NOMO-1 (cell line): ENCODE results near the gene MGAT5B.

Source experiments
- DNase-seq, 2 experiments: peaks; one replicate each; lab custom pipeline; 2025; ENCODE audit not compliant: unreplicated experiment in 2 of 2; lab: John Stamatoyannopoulos, UW

Gene MGAT5B

DNA sequence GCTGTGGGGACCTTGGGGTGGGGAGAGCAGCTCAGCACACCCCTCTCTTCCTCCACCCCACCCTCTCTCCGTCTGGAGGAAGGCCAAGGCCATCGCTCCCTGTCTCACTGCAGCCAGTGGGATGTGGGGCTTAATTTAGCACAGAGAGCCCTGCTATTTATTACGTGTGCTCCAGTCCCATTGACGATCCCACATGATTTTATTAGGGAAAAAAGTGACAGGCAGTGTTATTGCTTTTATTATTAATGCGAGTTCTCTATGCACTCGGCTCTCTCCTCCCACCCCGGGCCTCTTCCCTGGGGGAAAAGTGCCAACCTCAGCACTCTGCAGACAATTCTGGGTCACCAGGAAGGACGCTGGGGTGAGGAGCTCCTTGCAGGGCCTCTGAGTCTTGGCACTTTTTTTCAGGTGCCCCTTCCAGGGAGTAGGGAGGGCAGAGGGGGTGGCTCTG, 57.3 kb downstream of the MGAT5B start:
- DNase-seq: no peak

DNA sequence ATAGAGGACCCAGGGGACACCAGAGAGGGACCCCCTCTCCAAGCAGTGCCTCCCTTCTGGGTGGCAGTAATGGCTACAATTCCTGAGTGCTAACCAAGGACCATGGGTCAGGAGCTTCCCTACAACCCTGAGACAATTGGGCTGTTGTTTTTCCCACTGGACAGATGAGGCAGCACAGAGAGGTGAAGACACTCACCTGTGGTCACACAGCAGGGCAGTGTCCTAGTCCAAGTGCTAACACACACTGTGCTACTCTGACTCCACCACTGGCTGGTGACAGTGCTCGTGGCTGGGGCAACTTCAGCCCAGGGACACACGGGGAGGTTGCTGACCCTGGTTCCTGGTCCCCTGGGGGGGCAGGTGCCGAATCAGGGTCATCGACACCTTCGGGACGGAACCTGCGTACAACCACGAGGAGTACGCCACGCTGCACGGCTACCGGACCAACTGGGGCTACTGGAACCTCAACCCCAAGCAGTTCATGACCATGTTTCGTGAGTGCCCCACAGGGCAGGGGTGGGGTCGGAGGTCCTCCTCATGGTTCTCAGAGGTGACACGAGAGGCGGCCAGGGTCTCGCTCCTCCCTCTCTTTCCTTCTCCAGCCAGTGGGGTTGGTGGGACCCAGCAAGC, 58.1 kb downstream of the MGAT5B start:
- no peak for DNase-seq

DNA sequence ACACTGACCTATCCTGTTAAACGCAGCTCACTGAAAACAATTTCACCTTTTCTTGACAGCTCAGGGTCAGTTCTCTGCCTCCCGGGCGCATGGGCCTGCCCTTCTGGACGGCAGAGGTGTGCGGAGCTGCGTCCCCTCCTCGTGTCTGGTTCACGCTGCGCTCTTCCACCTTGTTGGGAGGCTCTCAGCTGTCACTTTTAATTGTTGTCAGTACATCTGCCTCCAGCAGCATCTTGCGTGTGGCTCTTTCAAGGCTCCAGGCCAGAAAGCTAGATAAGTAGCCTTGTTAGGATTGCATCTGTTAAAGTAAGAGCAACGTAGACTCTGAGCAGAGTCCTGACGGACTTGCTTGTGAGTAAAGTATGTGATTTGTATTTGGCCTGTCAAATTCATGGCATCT, 59.4 kb downstream of the MGAT5B start:
- no peak for DNase-seq

DNA sequence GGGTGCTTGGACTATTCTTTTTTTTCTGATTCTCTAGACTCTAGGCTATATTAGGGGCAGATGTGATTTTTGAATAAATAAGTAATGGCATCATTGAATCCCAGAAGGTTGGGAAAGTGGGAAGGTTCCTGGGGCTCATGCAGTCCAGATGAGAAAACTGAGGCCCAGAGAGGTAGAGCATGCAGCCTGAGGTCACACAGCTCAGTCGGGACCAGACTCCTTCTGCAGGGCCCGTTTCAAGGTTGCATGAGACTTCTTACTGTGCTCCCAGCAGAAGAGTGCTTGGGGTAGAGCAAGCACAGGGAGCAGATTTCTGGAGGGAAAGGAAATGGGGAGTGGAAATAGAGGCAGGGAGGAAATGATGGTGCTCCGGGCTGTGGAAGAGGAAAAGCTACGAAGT, 59.8 kb downstream of the MGAT5B start:
- no peak for DNase-seq

DNA sequence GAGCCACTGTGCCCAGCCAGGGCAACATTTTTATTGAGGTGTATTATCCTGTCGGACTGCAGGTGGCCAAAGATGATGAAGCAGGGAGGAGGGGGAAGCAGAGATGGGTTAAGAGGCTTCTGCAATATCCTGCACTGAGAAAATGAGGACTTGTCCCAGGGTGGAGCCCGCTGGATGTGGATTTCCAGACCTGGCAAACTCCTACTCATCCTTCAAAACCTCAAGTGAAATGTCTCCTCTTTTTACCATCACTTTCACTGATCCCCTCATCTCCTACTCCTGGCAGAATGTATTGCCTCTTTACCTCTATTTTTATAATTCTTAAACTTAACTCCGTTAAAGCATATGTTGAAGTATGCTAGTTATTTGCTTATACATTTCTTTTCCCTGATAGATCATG, 60.9 kb downstream of the MGAT5B start:
- DNase-seq: no peak

DNA sequence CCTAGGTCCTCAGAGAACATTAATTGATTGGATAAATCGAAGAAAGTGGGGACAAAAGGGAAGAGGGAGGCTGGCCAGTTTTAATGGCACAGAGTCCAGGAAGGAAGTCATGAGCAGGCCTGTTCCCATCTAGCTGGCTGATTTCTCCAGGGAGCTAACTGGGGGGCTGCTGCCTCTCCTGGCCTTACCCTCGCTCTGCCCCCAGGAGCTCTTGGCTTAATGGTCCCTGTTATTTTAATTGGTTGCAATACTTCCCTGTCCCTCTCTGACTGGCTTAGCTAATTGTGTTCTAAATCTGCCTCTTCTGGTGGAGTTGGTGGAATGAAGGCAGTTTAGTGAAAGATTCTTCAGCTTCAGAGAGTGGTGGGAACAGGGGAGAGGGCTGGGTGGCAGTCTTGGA, 61.4 kb downstream of the MGAT5B start:
- DNase-seq: no peak

DNA sequence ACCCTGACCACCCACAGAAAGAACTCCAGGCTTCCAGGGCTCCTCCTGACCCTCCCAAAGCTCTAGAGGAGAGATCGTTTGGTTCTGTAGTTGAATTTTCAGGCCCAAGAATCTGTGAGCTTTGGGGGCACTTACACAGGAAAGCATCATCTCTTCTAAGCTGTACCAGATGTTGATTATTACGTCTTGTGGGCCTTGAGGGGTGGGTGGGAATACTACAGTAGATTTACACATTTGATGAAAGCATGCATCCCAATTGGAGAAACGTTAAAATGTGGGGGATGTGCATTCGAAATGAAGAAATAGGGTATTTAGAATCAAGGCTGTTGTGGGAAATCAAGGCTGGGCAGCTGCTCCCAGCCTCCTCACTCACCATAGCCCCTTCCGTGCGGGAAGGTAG, 61.9 kb downstream of the MGAT5B start:
- no peak for DNase-seq

DNA sequence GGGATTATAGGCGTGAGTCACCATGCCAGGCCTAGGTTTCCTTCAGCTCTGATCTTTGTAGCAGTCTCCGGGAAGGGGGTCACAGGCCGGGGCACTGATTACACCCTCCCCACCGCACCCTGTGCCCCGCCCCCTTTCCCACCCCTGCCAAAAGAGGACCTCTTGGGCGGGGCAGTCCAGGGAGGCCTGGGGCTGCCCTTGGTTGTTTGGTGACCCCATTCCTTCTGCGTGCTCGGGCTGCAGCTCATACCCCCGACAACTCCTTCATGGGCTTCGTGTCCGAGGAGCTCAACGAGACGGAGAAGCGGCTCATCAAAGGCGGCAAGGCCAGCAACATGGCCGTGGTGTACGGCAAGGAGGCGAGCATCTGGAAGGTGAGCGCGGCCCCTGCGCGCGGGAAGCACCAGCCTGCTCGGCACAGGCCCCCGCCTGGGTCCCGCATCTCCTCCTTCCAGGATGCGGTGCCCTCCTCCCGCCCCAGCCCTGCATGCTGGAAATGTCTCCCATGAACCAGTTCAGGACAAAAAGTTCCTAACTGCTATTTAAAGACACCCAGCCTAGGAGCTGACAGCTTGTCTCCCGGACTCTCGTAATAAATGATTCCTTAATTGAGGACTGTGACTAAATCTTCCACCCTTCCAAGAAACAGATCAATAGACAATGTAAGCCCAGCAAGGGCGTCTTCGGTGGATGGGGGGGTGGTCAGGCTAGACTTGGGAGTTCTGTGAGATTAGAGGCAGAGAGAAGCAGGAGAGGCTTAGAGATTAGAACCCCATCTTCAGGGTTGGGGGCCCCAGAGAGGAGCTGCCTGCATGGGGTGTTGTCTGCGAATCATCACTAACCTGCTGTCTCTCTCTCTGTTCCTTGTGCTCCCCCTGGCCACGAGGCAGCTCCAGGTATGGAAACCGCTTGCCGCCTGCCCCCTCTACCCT, 64.5 kb downstream of the MGAT5B start:
- DNase-seq: no peak

DNA sequence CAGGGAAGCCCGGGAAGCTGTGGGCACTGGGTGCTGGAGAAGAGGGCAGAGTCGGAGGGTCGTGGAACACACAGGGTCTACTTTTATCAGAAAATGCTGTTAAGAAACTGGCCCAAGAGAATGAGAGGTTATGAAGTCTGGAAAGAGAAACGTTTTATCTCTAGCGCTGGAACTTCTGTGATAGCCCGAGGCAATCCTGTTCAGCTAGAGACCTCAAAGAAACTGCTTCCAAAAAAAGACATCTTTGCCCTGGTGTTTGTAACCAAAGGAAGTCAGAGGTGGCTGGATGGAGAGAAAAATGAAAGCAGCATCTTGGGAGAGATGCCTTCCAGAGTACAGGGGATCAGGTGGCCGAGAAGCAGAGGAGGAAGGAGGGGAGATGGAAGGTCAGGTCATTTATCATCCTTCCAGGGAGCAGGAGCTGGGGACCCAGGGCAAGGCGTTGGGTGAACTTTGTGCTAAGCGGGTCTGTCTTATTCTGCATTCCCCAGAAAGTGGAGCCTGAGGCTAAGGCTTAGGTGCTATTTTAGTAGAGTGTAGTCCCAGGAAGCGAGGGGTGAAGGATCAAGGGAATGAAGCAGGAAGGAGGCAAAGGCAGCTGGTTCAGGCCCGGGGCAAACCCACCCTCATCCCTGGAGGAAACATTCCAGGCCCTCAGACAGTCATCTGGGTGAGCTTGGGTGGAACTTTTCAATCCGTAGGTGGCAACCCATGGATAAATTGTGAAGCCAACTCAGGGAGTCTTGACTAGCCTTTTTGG, 66.5 kb downstream of the MGAT5B start:
- no peak for DNase-seq

DNA sequence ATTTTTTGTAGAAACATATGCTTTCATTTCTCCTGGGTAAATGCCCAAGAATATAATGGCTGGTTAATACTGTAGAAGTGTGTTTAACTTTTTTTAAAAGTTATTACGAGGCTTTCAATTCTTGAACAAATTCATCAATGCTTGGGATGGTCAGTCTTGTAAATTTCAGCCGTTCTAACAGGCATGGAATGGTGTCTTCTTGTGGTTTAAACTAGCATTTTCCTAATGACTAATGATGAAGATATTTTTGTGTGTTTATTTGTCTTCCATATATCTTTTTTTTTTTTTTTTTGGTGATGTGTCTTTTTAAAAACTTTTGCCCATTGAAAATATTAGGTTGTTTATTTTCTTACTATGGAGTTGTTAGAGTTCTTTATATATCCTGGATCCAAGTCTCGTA, 67.1 kb downstream of the MGAT5B start:
- DNase-seq: no peak

DNA sequence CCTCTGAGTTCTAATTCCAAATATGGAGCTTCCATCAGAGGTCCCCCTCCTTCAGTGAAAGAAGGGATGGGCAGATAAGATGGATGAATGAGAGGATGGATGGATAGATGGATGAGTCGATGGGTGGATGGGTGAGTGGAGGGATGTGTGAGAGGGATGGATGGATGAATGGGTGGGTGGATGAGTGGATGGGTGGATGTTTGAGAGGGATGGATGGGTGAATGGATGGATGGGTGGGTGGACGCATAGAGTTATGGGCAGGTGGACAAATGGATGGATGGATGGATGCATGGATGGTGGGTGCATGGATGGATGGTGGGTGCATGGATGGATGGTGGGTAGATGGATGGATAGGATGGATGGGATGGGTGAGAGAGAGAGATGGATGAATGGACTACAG, 69.0 kb downstream of the MGAT5B start:
- no peak for DNase-seq

DNA sequence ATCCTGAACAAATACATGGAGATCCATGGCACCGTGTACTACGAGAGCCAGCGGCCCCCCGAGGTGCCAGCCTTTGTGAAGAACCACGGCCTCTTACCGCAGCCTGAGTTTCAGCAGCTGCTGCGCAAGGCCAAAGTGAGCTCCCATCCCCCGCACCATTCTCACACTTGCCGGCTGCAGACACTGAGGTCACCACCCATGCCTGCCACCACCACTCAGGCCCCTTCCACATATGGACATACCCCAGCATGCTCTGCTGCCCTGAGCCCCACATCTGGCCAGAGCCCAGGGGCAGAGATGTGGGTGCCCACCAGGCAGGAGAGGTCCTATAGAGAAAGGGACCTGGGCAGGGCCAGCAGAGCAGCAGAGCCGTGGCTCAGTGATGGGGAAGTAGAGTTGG, 69.8 kb downstream of the MGAT5B start:
- no peak for DNase-seq

DNA sequence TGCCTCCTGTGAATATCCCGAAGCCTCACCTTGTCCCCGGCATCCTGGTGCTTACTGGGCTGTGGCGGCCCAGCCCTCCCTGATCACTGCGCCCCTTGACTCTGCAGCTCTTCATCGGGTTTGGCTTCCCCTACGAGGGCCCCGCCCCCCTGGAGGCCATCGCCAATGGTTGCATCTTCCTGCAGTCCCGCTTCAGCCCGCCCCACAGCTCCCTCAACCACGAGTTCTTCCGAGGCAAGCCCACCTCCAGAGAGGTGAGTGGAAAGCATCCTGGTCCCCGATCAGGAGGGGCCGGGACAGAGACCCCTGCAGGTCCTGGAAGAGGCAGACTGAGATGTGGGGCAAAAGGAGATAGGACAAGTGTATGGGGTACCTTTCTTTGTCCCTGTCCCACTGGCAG, 72.1 kb downstream of the MGAT5B start:
- DNase-seq: no peak

DNA sequence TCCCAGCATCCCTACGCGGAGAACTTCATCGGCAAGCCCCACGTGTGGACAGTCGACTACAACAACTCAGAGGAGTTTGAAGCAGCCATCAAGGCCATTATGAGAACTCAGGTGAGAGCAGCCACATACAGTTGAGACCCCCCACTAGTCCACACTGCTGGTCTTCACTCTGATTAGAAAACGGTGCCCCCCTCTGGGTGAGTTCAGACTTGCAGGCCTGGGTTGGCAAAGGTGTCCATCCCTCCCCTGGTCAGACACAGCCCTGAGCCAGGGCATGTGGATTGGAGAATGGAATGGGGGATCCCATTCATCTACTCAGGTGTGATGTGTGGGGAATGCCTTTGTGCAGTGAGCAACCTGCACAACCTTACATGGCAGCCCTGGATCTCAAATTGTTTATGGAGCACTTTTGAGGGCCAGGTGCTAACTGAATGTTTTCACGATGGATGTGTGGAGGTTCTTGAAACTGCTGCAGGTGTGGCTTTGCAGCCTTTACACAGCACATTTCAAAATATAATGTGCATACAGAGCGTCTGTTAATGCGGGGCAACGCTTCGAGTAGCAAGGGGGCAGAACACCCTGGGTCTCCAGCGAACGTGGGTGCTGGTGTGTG, 72.6 kb downstream of the MGAT5B start:
- DNase-seq: no peak

DNA sequence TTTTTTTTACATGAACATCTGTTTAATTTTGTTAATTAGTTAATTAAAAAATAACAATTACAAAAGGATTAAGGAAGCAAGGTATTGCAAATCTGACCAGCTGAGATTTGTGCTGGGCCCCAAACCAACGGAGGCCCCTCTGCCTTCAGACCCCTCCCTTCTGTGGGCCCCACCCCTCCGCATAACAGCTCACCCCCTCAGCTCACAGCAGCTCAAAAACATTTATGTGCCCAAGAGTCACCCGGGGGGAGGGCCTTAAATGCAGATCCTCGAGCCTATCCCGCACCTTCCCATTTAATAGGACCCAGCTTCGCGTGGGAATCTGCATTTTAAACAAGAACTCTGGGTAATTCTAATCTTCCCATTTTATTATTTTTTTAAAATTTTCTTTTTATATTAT, 75.0 kb downstream of the MGAT5B start:
- no peak for DNase-seq

DNA sequence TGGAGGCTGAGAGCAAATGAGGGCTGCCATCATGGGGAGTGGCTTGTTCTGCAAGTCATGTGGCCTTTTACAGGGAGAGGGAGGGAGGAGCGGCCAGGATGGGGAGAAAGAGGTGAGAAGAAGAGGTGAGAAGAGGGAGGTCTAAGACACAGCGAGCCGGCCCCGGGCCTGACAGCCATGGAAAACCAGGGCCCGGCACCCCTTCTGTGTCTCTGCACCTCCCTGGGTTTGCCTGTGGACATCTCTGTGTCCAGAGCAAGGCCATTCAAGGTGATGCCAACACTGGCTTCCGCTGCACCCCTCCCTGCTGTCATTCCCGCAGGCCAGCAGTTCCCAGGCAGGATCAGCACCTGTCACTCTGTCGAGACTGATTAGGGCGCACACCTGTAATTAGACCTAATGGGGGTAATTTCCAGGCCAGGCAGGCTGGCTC, 75.6 kb downstream of the MGAT5B start:
- no peak for DNase-seq

DNA sequence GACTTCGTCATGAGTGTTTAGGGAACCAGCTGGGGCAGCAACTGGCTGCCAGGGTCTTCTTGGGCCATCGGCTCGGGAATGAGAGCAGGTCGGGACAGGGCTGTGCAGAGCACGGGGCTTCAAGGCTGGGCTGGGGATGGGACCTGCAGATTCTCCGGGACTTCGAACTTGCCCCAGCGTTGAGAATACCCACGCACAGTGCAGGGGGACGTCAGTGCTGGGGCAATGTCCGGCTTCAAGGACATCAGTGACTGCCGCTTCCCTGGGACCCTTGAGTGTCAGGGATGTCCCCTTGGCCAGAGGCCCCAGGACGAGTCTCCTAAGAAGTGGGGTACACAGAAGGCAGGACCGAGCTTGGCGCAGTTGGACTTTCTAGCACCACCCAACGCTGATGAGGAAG, 76.3 kb downstream of the MGAT5B start:
- no peak for DNase-seq

DNA sequence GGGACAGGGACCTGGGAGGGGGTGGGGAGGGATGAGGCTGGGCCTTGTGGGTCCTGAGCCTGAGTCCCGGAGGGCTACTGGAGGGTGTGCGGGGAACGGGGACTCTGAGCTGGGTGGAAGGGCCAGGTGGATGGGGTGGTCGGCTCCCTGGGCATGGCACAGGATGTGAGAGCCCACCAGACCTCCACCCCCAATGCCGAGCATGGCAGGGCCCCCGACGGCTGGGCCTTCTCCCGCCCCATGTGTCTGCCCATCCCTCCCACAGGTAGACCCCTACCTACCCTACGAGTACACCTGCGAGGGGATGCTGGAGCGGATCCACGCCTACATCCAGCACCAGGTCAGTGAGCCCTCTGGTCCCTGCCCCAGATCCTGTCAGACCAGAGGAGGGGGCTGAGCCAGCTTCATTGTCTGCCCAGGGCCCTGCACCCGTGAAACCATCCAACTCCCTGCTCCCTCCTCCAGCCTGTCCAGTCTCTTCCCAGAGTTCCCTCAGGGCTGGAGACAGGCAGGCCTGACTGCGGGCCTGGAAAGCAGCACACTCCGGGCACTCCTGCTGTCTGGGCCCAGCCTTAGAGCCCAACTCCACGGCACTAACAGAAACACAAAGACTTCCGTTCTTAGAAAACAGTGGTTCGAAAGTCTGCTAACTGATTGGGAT, 78.0 kb downstream of the MGAT5B start:
- no peak for DNase-seq

DNA sequence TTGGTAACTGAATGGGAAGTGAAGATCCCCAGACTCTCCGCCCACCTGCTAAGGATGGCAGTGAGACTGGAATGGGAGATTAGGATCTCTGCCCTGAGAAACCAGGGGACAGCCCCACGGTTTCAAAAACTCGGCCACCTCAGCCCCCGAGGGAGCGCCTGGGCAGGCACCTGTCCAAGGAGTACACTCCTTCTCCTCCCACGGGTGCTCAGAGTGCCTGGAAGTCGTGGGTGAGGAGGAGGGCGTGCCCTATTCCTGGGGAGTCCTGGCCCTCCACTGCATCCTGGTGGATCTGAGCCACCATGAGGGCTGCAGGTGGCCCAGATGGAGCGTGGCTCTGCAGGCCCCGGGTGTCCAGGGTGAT, 78.5 kb downstream of the MGAT5B start:
- no peak for DNase-seq

DNA sequence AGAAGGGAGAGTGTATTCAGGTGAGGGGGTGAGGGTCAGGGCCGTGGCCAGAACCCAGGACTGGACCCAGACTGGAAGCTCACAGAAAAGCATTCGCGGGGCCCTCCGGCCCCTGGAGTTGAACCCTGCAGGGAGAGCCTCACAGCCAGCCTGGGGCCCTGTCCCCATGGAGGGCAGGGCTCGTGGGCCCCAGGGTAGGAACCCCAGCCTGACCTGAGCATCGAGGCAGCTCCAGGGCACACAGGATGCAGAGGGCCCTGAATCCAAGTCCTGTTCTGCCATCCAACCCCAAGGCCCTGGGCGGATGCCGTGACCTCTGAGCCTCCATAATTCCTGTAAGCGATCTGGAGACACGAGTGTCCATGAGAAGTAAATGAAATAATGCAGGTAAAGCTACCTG, 79.1 kb downstream of the MGAT5B start:
- no peak for DNase-seq

DNA sequence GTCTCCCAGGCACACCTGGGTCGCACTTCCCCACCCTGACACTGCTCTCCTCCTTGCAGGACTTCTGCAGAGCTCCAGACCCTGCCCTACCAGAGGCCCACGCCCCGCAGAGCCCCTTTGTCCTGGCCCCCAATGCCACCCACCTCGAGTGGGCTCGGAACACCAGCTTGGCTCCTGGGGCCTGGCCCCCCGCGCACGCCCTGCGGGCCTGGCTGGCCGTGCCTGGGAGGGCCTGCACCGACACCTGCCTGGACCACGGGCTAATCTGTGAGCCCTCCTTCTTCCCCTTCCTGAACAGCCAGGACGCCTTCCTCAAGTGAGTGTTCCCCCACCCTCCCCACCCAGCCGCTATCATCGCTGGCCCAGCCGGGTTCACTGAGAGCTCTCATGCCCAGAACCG, 79.6 kb downstream of the MGAT5B start:
- no peak for DNase-seq
